Measurements from ENCODE around the gene AFAP1.
"Not testable (repeated sequence)": the region's sequence is repeated elsewhere in the genome, so short reads cannot be mapped to it uniquely, and the experiment has no call there.

Gene AFAP1

DNA sequence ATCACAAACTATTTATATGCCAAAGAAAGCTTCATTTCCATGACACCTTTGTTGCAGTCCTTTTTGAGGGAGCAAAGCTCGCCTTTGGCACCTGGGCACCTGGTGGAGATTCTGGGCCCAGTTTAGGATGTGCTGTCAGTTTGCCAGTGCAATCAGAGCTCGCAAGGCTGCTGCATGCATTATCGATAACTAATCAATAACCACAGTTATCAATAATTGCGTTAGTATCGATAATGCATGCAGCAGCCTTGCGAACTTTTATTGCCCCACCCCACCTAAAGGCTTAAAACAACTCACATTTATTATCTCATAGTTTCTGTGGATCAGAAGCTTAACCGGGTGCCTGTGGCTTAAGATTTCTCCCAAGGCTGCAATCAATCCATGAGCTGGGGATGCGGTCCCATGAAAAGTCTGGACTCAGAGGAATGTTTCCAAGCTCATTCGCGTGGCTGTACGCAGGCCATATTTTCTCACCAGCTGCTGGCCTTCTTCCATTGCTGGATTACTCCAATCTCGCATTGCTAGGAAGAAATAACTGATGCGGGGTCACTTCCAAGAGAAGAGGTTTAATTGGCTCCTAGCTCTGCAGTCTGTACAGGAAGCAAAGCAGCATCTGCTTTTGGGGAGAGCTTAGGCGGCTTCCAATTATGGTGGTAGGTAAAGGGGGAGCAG is 6.2 kb upstream of the AFAP1 start:
- peak; percentile 21 for DNase-seq

DNA sequence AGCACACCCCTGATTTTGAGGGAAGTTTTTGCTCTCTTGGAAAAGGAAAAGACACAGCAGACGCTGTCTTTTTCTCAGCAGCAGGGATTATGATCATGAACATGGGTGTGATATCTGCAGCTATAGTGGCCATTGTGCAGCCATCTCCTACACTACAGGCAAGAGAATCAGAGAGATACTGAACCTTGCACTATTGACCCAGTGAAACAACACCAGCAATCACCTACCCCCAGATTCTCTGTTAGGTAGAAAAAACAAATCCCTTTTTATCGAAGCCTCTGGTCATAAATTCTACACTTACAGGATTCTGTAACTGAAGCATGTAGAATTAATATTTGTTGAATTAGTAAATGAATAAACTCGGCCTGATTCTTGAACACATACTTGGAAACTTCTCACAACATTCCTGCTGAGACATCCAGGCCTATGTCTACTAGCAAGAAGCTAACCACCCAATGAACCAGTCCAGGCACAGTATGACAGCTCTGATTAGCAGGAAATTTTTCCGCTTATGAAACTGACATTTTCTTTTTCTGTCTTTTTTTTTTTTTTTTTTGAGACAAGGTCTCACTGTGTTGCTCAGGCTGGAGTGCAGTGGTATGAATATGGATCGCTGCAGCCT is 5.0 kb upstream of the AFAP1 start:
- DNase-seq = peak; percentile 57

DNA sequence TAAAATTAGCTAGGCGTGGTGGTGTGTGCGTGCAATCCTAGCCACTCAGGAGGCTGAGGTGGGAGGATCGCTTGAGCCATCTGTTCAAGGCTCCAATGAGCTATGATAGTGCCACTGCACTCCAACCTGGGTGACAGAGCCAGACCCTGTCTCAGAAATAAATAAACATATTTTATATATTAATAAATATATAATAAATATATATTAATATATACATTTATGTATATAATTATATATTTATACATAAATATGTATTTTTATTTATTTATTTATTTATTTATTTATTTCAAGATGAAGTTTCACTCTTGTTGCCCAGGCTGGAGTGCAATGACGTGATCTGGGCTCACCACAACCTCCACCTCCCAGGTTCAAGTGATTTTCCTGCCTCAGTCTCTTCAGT is 4.0 kb upstream of the AFAP1 start:
- not testable (repeated sequence) for DNase-seq

DNA sequence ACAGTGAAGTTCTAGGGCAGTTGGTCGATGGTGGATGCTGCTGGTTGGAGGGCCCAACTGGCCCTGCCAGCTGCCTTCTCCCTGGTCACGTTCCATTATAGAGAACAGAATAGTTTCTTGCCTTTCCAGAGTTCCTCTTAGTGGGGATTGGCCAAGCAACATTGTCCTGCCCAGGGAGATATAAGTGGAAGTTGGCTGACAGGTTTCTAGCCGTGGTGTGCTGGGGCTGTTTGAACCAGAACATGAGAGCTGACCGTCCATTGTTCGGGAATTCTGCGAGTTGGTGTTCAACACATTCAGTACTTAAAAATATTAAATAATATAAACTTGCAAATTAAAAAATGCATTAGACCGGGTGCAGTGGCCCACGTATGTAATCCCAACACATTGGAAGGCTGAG is 3.5 kb upstream of the AFAP1 start:
- no peak for DNase-seq

DNA sequence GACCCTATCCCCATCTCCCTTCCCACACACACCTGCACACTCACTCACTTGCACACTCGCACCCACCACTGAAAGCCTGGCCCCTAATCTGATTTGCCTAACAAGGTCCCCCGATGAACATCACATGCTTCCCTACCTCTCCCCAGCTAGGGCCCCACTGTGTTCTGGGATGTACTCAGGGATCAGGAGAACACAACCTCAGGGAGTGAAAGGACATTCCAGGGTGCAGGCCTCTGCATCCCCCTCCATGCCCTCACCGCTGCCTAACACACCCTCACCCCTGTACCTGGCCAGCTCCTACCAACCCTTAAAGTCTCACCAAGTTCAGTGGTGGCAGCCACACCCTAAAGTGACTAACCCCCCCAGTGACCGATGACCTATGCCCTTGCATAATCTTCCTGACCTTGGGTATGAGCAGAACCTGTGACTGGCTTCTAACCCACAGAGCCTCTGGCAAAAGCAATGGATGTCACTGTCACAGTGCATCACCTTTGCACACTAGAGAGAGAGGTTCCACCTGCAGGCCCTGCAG is 2.4 kb upstream of the AFAP1 start:
- no peak for DNase-seq

DNA sequence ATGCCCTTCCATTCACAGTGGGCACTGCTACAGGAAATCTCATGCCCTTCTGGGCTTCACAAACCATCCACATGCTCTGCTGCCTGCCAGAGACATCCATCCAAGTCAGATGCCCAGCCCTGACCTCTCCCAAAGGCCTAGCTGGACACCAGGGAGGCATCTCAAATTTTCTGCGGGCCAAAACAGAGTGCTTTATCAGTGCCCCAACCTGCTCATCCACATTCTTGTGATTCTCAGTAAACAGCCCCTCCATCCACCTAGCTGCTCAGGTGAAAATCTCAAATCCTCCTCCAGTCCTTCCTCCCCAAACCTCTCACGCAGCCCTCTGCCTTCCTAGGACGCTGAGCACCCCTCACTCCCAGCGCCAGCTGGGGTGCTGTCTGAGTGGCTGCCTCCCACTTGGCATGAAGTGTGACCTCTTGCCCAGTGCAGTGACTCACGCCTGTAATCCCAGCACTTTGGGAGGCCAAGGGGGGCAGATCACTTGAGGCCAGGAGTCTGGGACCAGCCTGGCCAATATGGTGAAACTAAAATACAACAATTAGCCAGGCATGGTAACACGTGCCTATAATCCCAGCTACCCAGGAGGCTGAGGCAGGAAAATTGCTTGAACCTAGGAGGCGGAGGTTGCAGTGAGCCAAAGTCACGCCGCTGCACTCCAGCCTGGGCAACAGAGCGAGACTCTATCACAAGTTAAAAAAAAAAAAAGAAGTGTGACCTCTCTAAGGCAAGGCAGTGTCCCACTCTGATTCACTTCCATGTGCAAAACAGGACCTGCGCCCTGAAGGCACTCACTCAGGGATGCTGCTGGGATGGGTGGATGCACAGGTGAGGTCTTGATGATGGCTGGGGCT is 1.7 kb upstream of the AFAP1 start:
- no peak for DNase-seq

DNA sequence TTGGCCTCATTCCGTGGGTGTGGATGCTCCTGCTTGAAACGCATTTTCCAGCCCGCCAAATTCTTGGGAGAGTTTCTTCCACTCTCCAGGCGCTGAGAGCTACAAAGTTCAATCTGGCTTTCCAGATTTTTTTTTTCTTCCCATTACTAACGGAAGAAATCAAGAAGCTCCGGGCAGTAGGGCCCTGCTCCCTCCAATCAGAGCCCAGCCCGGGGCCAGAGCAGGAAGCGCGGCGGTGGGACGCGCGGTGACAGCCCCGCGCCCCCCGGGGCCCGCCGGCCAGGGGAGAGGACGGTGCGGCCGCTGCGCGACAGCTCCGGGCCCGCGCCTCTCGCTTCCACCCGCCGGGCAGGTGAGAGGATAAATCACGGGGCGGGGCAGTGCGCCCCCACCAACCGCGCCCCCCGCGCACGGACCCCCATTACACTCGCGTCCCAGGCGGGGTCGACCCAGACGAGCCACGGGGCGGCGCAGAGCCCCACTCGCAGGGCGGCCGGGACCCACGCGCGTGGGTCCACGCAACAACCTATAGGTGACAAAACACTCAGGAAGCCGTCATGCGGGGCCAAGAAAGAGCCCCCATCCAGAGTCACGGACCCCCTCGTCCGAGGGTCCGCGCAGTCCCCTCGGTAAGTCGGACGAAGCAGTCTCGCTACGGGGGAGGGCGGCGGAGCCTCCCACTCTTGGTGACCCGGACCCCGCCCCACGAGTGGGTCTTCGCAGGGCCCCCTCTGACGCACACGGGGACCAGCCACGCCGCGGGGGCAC is 868 bp downstream of the AFAP1 start:
- DNase-seq = no peak

DNA sequence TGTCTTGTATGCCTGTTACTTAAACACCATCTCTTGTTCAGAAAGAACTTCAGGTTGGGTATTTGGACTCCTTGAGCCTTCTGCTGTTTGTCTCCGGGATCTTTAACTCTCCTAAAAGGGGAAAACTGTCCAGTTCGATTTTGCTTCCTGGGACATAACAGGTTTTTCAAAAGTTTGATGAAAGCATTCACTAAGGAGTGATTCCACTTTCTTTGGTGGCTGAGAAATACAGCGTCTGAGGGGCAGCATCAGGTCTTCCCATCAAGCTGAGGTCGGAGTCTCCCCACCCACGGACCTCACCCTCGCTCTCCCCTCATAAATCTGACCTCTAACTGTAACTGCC is 1.4 kb downstream of the AFAP1 start:
- no peak for DNase-seq

DNA sequence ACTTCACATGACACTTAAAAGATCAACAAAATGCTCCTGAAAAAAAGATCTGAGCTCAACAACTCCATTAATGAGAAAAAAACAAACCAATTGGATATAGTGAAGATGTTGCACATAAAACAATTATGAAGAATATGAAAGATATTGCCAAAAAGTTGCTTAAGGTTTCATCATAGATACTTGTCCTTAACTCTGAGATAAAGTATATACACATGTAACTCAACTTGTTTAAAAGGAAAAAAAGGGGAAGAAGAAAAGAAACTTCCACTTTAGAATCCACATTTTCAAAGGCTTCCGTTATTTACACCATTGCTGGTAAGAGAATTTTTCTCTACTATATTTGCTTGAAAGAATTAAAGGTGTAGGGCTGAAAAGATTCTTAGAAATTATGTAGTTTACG is 2.7 kb downstream of the AFAP1 start:
- DNase-seq = no peak

DNA sequence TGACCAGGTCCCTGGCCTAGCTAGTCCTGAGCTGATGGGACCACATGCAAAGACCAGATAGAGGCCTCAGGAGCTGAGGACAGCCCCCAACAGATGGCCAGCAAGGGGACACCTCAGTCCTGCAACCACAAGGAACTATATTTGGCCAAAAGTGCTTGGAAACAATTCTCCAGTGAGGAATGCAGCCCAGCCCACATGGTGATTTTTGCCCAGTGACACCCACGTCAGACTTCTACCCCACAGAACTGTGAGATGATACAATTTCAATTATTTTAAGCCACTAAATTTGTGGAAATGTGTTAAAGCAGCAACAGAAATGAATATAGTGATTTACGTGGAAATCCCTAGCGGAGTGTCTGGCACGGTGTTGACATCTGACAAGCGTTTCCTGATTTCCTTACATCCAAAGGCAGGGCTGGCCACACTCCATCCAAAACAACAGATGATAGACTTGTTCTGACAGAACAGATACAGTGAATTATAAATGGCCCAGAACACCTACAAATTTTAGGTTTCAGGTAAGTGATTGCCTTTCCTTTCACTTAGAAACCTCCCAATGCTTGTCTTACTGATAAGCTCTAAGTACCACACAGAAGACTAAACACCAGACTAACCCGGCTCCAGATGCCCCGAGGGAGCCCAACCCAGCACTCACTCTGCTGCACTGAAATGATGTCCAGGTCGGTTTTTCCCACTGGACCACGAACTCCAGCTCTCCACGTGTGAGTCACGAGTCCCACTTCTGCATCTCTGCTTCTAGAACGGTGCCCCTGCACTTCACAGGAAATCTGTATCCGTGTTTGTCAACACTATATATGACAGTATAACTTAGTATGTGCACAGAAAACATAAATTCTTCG is 5.8 kb downstream of the AFAP1 start:
- DNase-seq = peak; percentile 52

DNA sequence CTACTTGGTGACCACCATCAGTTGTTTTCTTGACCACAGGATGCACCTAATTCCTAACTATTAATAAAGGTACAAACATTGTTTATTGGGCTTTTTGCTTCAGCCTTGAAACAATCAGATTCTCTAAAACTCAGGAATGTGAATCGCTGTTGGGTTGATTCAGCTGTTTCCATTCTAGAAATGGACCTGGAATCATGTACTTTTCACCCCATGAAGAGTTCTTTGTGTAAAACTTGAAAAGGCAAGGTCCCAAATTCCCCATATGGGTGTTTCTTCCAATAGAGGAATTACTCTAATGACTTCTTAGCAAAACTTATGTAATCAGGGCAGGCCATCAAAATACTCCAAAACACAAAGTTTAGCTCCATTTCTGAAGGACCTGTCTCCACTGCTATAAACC is 7.4 kb downstream of the AFAP1 start:
- no peak for DNase-seq

DNA sequence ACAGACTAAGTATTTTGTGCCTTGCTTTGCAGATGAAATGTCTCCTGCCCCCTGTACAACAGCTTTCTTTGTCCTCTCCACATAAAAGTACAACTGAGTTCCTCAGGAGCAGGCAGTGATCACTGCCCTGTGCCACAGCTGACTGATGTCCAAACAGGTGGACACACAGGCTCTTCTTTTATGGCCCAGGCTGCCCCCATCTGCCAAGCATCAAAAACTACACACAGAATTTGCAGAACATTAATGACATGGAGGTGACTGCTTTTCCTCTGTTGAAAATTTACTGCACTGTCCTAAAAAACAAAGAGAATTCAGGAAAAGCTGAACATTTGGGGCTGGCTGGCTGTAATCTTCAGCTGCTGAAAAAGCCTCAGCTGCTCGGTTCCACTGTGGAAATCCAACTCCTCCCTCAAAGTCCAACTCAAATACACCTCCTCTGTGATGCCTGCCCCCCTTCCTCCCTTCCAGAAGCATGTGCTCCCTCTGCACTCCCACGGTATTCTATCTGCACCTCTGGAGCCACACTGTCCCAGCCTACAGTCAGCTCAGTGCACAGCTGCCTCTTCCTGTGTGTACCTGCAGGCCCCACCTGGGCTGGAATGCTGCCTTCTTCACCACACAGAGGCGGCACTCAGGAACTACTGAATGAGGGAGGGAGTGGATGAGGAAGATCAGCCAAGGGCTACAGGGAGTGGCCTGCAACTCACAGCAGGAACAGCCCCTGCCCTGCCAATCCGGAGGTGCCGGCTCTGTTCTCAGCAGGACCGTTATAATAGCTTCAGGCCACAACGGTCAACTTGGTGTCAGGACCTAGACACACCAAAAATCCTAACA is 10.3 kb downstream of the AFAP1 start:
- DNase-seq = no peak

DNA sequence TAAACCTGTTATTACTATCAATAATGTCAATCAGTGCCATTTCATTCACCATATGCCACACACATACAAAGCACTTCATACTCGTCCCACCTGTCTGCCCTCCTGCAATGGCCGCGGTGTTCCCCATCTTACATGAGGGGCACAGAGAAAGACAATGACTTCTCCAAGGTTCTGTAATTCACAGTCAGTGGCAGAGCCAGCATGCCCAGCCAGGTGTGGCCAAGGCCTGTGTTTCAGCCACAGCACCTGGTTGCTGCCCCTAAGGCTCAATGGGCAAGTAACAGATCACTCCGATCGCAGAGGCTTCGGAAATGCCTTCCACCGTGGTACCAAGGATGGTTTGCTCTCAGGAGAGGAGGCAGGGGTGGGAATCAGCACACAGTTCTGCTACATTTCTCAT is 10.9 kb downstream of the AFAP1 start:
- DNase-seq = no peak

DNA sequence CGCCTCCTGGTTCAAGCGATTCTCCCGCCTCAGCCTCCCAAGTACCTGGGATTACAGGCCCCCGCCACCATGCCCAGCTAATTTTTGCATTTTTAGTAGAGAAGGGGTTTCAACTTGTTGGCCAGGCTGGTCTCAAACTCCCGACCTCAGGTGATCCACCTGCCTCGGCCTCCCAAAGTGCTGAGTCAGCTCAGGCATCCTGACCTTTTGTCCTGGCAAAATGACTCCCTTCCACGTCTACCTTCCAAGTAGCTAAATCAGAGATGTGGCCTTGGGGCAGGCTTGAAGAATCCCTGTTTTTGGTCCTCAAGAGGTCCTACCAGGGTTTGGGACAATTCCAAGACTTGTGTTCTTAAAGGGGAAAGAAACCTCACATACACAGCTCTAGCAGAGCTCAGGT is 12.8 kb downstream of the AFAP1 start:
- DNase-seq = no peak

DNA sequence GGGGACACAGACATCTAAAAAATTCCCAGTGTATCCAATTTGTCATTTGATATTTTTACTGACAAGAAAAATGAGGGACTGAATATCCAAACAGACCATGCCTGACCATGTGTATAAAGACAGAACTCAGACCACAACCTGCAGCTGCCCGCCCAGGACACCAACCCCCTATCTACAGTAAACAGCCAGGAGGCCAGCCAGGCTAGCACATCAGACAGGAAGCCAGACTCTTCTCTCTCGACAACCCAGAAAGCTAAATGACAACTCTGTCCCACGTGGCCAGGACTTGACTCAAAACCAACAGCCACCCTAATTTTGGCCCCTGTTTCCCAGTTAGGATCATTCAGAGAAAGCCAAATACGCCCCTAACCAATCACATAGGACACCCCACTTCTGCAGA is 15.1 kb downstream of the AFAP1 start:
- no peak for DNase-seq

DNA sequence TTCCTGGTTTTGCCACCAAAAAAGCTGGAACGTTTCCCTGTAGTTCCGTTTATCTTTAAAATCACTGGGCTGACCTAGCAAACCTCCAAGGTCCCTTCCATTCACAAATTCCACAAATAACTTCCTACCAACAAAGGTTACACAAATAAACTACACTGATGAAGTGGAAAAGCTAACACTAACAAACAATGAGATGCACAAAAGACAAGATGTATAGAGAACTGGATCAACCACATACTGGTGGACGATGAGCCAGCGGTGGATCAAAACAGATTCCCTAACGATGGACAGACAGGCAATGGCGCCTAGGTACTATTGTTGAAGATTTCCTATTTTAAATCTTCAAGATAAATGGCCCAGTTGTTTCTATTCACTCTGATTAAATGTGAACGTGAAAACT is 15.5 kb downstream of the AFAP1 start:
- no peak for DNase-seq

DNA sequence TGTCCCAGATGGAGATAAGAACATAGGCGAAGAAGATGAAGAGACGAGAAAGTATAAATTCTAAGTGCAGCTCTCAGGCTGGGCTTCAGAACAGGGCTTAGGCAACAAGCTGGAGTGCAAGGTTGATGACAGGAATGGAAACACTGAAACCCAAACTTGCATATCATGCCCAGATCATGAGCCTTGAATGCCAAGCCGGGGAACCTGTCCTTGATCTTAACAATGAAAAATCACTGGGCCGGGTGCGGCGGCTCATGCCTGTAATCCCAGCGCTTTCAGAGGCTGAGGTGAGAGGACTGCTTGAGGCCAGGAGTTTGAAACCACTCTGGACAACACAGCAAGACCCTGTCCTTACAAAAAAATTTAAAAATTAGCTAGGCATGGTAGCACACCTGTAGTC is 17.2 kb downstream of the AFAP1 start:
- no peak for DNase-seq

DNA sequence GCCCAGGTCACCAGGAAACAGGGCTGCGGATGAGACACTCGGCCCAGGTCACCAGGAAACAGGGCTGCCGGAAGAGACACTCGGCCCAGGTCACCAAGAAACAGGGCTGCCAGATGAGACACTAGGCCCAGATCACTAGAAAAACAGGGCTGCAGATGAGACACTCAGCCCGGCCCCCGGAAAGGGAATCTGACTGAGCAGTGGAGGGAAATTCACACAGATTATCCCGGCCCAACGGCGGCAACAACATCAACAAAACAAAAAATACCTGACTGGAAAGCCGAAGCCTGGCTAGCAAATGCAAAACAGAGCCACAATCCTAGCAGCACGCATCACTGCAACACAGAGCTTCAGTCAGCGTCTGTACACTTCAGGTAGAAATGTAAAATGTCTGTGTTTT is 20.7 kb downstream of the AFAP1 start:
- DNase-seq = no peak

DNA sequence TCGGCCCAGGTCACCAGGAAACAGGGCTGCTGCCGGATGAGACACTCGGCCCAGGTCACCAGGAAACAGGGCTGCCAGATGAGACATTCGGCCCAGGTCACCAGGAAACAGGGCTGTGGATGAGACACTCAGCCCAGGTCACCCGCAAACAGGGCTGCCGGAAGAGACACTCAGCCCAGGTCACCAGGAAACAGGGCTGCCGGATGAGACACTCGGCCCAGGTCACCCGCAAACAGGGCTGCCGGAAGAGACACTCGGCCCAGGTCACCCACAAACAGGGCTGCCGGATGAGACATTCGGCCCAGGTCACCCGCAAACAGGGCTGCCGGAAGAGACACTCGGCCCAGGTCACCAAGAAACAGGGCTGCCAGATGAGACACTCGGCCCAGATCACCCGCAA is 21.5 kb downstream of the AFAP1 start:
- not testable (repeated sequence) for DNase-seq

DNA sequence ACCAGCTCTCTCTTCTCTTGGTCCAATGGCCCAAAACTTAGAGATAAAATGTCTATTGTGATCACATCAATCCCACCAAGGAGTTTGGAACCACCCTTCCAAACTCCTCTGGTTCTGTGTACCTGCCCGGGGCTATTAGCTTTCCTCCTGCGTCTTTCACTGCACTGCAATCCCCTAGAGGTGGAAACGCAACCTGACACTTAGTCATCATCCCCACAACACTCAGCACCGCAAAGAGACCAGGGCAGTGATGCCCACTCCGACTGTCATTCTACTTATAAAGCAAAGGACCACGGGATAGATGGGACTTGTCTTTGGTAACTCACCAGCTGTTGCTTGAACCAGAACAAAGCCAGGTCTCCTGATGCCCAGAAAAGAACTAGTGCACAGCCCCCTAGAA is 22.0 kb downstream of the AFAP1 start:
- DNase-seq = no peak

DNA sequence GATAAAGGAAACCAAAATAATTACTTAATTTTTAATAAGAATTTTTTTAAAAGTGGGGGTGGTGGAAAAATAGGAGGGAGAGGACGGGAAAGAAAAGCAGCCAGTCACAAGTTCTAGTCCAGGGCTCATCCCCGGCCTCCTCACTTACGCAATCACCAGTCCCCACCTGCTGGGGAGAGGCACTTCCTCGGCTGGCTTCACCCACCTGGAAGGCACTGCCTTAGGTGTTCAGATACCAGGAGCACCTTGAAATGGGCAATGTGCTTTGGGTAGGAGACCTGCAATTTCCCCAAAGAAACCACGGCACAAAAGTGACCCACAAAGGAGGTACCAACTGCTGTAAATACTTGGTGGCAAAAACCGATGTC is 23.8 kb downstream of the AFAP1 start:
- no peak for DNase-seq
